ENCODE data around the gene PRSS1. TPM values are rescaled to one million over a fixed set of nuclear protein-coding genes. Genes with fewer than 3 reads are reported as not detected.
"Not testable (repeated sequence)": the region's sequence is repeated elsewhere in the genome, so short reads cannot be mapped to it uniquely, and the experiment has no call there.

PRSS1 gene
- total RNA-seq, 1 donor: not detected

DNA sequence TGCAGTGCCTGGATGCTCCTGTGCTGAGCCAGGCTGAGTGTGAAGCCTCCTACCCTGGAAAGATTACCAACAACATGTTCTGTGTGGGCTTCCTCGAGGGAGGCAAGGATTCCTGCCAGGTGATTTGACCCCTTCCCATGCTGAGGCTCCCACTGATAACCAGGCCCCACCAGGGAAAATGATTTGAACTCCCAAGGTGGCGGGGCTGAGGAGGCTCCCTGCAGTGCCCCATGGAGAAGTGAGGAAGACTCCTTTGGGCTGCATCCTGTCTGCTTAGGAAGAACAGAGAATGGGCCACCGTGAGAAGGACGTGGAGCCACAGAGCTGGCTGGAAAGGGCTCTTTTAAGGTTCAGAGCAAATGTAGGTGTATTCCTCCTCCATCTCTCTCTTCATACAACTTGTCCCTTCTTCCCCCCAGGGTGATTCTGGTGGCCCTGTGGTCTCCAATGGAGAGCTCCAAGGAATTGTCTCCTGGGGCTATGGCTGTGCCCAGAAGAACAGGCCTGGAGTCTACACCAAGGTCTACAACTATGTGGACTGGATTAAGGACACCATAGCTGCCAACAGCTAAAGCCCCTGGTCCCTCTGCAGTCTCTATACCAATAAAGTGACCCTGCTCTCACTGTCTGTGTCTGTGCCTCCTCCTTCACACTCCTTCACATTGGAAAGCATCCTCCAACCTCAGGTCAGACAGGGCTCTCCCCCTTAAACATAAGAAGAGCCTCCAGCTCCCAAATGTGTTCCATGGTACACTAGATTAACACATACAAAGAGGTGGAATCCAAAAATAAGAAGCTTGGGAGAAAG is 24.9 kb downstream of the PRSS1 start:
- TF ChIP-seq, protein P1, sequence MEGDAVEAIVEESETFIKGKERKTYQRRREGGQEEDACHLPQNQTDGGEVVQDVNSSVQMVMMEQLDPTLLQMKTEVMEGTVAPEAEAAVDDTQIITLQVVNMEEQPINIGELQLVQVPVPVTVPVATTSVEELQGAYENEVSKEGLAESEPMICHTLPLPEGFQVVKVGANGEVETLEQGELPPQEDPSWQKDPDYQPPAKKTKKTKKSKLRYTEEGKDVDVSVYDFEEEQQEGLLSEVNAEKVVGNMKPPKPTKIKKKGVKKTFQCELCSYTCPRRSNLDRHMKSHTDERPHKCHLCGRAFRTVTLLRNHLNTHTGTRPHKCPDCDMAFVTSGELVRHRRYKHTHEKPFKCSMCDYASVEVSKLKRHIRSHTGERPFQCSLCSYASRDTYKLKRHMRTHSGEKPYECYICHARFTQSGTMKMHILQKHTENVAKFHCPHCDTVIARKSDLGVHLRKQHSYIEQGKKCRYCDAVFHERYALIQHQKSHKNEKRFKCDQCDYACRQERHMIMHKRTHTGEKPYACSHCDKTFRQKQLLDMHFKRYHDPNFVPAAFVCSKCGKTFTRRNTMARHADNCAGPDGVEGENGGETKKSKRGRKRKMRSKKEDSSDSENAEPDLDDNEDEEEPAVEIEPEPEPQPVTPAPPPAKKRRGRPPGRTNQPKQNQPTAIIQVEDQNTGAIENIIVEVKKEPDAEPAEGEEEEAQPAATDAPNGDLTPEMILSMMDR (IDR thresholded peaks at IDR 0.05; ENCODE audit: extremely low read depth, low read depth, low read length): no peak
- Histone ChIP-seq H3K79me2 (ENCODE audit: insufficient read depth, low read length) (no peaks in the 10 kb centered on the region), H3K4me1 (ENCODE audit: insufficient read depth, low read length) (peaks cover 7% of the 10 kb centered on the region), H2AFZ (ENCODE audit: low read length) (no peak overlapping the region), H3K27ac (ENCODE audit: low read depth, low read length) (no peak overlapping the region), H3K9me3 (ENCODE audit: low read depth, low read length) (no peaks in the 10 kb centered on the region), H3K36me3 (ENCODE audit: insufficient read depth, low read length) (no peaks in the 10 kb centered on the region), H3K27me3 (ENCODE audit: insufficient read depth, low read length) (peaks cover 15% of the 10 kb centered on the region), H3K4me3 (ENCODE audit: insufficient read depth, low read length) (no peak overlapping the region), H4K20me1 (ENCODE audit: insufficient read depth, low read length) (no peaks in the 10 kb centered on the region), H3K4me2 (ENCODE audit: insufficient read depth, low read length) (no peak overlapping the region)
- DNase-seq (ENCODE audit: insufficient read length, low spot score, missing footprints): no peak

DNA sequence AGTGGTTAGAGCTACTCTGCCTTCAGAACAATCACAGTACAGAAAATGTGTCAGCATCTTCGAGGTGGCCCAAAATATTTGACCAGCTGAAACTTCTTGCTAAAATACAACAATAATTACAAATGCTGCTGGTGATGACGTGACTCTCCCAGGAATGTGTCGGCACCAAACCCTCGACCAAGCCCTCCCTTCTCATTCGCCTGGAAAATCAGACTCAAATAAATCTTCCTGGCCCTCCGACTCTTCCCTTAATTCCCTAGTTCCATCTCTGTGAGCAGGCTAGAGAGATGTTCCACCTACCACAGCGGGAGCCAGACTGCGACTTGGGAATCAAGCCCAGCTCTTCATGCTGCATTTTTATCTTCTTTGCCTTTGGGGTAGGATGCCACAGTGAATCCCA is 25.6 kb downstream of the PRSS1 start:
- Histone ChIP-seq H3K4me1 (ENCODE audit: insufficient read depth, low read length) (peaks cover 7% of the 10 kb centered on the region), H3K79me2 (ENCODE audit: insufficient read depth, low read length) (no peaks in the 10 kb centered on the region), H3K4me2 (ENCODE audit: insufficient read depth, low read length) (no peak overlapping the region), H3K27ac (ENCODE audit: low read depth, low read length) (no peak overlapping the region), H3K27me3 (ENCODE audit: insufficient read depth, low read length) (peaks cover 18% of the 10 kb centered on the region), H3K36me3 (ENCODE audit: insufficient read depth, low read length) (no peaks in the 10 kb centered on the region), H3K4me3 (ENCODE audit: insufficient read depth, low read length) (no peak overlapping the region), H2AFZ (ENCODE audit: low read length) (no peak overlapping the region), H3K9me3 (ENCODE audit: low read depth, low read length) (no peaks in the 10 kb centered on the region), H4K20me1 (ENCODE audit: insufficient read depth, low read length) (no peaks in the 10 kb centered on the region)
- no peak for DNase-seq (ENCODE audit: insufficient read length, low spot score, missing footprints)
- TF ChIP-seq, protein P1 (IDR thresholded peaks at IDR 0.05; ENCODE audit: extremely low read depth, low read depth, low read length): no peak

DNA sequence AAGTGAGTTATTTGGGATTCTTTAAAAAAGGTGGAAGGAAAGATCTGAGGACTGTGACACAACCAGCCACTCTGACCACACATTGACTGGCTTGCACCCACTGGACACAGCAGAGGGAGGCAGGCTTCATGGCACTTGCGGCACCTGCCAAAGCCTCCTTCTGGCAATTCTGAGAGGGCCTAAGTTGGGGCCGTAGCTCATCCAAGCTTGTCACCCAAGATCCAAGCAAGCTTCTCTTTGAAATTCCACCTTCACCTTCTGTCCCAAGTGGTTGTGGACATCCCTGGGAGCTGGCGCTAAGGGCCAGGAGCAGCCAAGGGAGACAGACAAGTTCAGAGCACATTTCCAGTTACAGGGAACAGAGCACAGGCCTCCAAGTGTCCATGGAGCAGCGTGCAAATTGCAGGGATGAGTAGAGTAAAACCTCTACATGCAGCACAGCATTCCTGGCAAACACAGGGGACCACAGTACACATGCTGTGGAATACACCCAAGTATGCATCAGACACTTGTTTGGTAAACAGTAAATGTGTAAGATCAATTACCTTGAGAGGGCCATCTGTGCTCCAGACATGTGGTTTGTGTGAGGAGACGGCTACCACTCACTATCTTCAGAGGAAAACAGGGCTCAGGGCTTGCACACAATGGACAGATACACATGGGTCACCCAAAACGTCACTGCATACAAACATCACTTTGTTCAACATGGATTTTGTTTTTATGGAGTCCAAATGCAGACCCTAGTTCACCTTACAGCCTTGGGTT is 26.3 kb downstream of the PRSS1 start:
- H3K27me3 ChIP-seq (ENCODE audit: insufficient read depth, low read length): peaks cover 22% of the 10 kb centered on the region
- H3K79me2 ChIP-seq (ENCODE audit: insufficient read depth, low read length); H3K9me3 ChIP-seq (ENCODE audit: low read depth, low read length); H3K4me1 ChIP-seq (ENCODE audit: insufficient read depth, low read length); H3K4me2 ChIP-seq (ENCODE audit: insufficient read depth, low read length); H4K20me1 ChIP-seq (ENCODE audit: insufficient read depth, low read length); H3K36me3 ChIP-seq (ENCODE audit: insufficient read depth, low read length); DNase-seq (ENCODE audit: insufficient read length, low spot score, missing footprints); H2AFZ ChIP-seq (ENCODE audit: low read length); H3K4me3 ChIP-seq (ENCODE audit: insufficient read depth, low read length); H3K27ac ChIP-seq (ENCODE audit: low read depth, low read length): not testable (repeated sequence)

DNA sequence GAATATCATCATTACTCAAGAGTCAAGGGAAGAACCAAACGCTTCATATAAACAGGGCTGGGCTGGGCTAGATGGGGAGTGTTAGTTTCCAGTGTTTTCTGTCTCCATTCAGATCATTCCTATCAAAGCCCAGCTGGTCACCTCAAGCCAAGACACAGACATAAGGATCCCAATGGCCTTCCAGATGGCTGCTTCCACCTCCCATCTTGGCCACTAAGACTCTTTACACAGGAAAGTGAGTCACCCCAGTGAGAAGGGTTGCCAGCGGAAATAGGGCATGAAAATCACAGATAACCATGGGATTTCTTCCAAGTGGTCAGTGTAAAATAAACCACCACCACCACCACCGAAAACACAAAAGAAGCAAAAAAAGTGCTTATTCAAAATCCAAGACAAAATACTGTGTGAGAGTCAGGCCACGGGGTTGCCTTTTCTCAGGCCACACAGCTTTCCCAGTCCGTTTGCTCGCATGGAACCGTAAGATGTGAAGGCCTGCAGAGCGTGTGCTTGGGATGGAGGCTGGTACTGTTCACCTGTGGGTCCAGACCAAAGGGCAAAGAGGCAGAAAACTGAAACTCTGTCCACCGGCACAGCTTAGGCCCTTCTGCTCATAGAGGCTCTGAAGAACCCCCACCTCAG is 27.1 kb downstream of the PRSS1 start:
- no peak overlapping the region for H3K4me3 ChIP-seq (ENCODE audit: insufficient read depth, low read length)
- peaks cover 15% of the 10 kb centered on the region for H3K27me3 ChIP-seq (ENCODE audit: insufficient read depth, low read length)
- no peak overlapping the region for H3K4me2 ChIP-seq (ENCODE audit: insufficient read depth, low read length)
- no peak for DNase-seq (ENCODE audit: insufficient read length, low spot score, missing footprints)
- H3K27ac ChIP-seq (ENCODE audit: low read depth, low read length): no peak overlapping the region
- TF ChIP-seq, protein P1 (IDR thresholded peaks at IDR 0.05; ENCODE audit: extremely low read depth, low read depth, low read length): no peak
- H3K36me3 ChIP-seq (ENCODE audit: insufficient read depth, low read length): no peaks in the 10 kb centered on the region
- H2AFZ ChIP-seq (ENCODE audit: low read length): peak overlapping the region; percentile 1
- peaks cover 7% of the 10 kb centered on the region for H3K4me1 ChIP-seq (ENCODE audit: insufficient read depth, low read length)
- no peaks in the 10 kb centered on the region for H3K79me2 ChIP-seq (ENCODE audit: insufficient read depth, low read length)
- no peaks in the 10 kb centered on the region for H3K9me3 ChIP-seq (ENCODE audit: low read depth, low read length)
- no peaks in the 10 kb centered on the region for H4K20me1 ChIP-seq (ENCODE audit: insufficient read depth, low read length)

DNA sequence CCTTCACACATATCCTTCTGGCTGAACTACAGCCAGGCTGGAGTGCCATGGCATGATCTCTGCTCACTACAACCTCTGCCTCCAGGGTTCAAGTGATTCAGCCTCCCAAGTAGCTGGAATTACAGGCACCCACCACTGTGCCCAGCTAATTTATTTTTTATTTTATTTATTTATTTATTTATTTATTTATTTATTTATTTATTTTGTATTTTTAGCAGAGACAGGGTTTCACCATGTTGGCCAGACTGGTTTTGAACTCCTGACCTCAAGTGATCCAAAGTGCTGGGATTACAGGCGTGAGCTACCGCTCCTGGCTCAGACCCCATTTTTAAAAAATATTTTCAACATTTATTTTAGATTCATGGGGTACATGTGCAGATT is 27.6 kb downstream of the PRSS1 start:
- Histone ChIP-seq H2AFZ (ENCODE audit: low read length) (peak overlapping the region; percentile 1), H3K27me3 (ENCODE audit: insufficient read depth, low read length) (peaks cover 13% of the 10 kb centered on the region)
- DNase-seq (ENCODE audit: insufficient read length, low spot score, missing footprints); H3K79me2 ChIP-seq (ENCODE audit: insufficient read depth, low read length); H3K4me2 ChIP-seq (ENCODE audit: insufficient read depth, low read length); H3K4me3 ChIP-seq (ENCODE audit: insufficient read depth, low read length); H4K20me1 ChIP-seq (ENCODE audit: insufficient read depth, low read length); H3K9me3 ChIP-seq (ENCODE audit: low read depth, low read length); H3K4me1 ChIP-seq (ENCODE audit: insufficient read depth, low read length); H3K36me3 ChIP-seq (ENCODE audit: insufficient read depth, low read length); H3K27ac ChIP-seq (ENCODE audit: low read depth, low read length): not testable (repeated sequence)

All from osteoblast (primary cell).